Measurements from ENCODE around the gene OR7G3.

- no peak for TF ChIP-seq EZH2 (IDR thresholded peaks at IDR 0.05; ENCODE audit: borderline replicate concordance, insufficient read depth, low read length, poor library complexity, severe bottlenecking)
- TF ChIP-seq CTCF (IDR thresholded peaks at IDR 0.05; ENCODE audit: poor library complexity, severe bottlenecking), result no peak
- TF ChIP-seq EP300 (conservative IDR thresholded peaks at IDR 0.05; ENCODE audit: poor library complexity, severe bottlenecking), result no peak
- no peak for TF ChIP-seq POLR2AphosphoS5 (IDR thresholded peaks at IDR 0.05)
- no peak for TF ChIP-seq REST (IDR thresholded peaks at IDR 0.05; ENCODE audit: borderline replicate concordance)
- TF ChIP-seq RAD21 (conservative IDR thresholded peaks at IDR 0.05), result no peak
- no peak for TF ChIP-seq MXI1 (conservative IDR thresholded peaks at IDR 0.05; ENCODE audit: poor library complexity, severe bottlenecking)
Measured at GRCh38 chr19:9155591-9155990, 28.8 kb upstream of the OR7G3 start.

Measured in neural cell (in vitro differentiated cells).